ENCODE data around the gene ARHGEF7.

DNA sequence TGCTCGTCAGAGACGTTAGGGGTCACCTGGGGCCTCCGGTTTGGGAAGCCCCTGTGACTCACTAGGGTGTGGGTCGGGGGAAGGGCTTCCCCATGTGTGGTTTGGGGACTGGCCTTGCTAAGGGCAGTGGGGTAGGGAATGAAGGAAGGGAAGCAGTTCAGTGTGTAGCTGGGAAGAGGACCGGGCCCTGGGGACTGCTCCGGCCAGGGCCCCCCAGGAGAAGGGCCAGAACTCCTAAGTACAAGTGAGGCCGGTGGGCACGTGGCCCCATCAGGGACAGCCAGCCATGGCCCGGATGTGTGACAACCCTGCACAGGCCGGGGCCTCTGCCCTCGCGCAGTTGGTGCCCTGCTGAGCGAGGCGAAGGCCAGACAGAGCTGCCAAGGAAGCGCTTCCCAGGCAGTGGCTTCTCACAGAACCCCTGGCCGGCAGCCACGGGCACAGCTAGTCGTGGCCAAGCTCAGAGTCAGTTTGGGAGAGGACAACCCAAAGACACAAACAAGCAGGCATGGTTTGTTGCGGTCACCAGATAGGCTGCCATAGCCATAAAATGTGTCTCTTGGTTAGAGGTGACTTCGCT is 231.1 kb downstream of the ARHGEF7 start:
- TF ChIP-seq POLR2A (IDR thresholded peaks at IDR 0.05) = no peak
- TF ChIP-seq, protein P1, sequence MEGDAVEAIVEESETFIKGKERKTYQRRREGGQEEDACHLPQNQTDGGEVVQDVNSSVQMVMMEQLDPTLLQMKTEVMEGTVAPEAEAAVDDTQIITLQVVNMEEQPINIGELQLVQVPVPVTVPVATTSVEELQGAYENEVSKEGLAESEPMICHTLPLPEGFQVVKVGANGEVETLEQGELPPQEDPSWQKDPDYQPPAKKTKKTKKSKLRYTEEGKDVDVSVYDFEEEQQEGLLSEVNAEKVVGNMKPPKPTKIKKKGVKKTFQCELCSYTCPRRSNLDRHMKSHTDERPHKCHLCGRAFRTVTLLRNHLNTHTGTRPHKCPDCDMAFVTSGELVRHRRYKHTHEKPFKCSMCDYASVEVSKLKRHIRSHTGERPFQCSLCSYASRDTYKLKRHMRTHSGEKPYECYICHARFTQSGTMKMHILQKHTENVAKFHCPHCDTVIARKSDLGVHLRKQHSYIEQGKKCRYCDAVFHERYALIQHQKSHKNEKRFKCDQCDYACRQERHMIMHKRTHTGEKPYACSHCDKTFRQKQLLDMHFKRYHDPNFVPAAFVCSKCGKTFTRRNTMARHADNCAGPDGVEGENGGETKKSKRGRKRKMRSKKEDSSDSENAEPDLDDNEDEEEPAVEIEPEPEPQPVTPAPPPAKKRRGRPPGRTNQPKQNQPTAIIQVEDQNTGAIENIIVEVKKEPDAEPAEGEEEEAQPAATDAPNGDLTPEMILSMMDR (IDR thresholded peaks at IDR 0.05) = no peak
- no peak for TF ChIP-seq POLR2AphosphoS5 (IDR thresholded peaks at IDR 0.05)
- no peak for TF ChIP-seq EP300 (IDR thresholded peaks at IDR 0.05)

Measured in stomach (tissue), 4 donors.